BJ (cell line): ENCODE data around the gene ENTPD5. TPM values are rescaled to one million over a fixed set of nuclear protein-coding genes. Genes with fewer than 3 reads are reported as not detected.
A peak's percentile ranks its signal among the peaks of the same experiment; 100 is the strongest.

ENCODE experiments used
- CTCF ChIA-PET: fragments of 350-600 bp; formaldehyde crosslinking; extraction: SDS; loops from one replicate; lab custom pipeline; 2021; ENCODE audit warnings: antibody characterized with exemption, inconsistent platforms; lab: Yijun Ruan, JAX
- POLR2A ChIA-PET: fragments of 300-600 bp; sonication (Branson Sonifier 250); formaldehyde crosslinking; extraction: SDS; loops from one replicate; lab custom pipeline; 2021; ENCODE audit warnings: antibody characterized with exemption; lab: Charles Lee
- DNase-seq: peaks from one replicate; pipeline ENCODE4 v3.0.0-alpha.2; 2011; ENCODE audit warnings: low read depth
- H3K27me3 ChIP-seq: 2 replicates; pipeline ENCODE4 v1.6.0; 2011; ENCODE audit warnings: low read length; ENCODE audit not compliant: control insufficient read depth, insufficient read depth
- H3K36me3 ChIP-seq: 2 replicates; pipeline ENCODE4 v1.5.1; 2011; ENCODE audit warnings: low read length; ENCODE audit not compliant: control insufficient read depth, insufficient read depth
- H3K4me3 ChIP-seq: 2 replicates; pipeline ENCODE4 v1.5.1; 2011; ENCODE audit warnings: low read depth, mild to moderate bottlenecking, control low read depth, low read length
- CTCF ChIP-seq: IDR thresholded peaks from 2 replicates; pipeline ENCODE4 v1.5.1; 2011; ENCODE audit warnings: low read depth, mild to moderate bottlenecking, control low read depth, inconsistent platforms, low read length, moderate library complexity; ENCODE audit not compliant: insufficient read depth
- polyA plus RNA-seq: library from polyadenylated mRNA; depleted of rRNA; stranded (reverse); fragments of >200 nt; gene quantifications from 2 replicates; pipeline ENCODE4 v1.2.3, GENCODE V29; 2011

ENTPD5 gene
- polyA plus RNA-seq, 1 experiment, result 8.9 TPM

GRCh38 chr14:73961192-73961591 lies 57.9 kb downstream of the ENTPD5 start:
- no peak for TF ChIP-seq CTCF
- Histone ChIP-seq H3K27me3 (no peaks in the 10 kb centered on the region), H3K4me3 (no peak overlapping the region), H3K36me3 (peaks cover 22% of the 10 kb centered on the region)
- ChIA-PET CTCF (interaction anchor here (0.6 kb wide), 1 partner anchor 1193 kb away, joined by 3 read pairs; no protein-coding TSS in a partner anchor), POLR2A (no interaction called here)
- DNase-seq, result no peak

- Histone ChIP-seq H3K27me3 (no peaks in the 10 kb centered on the region), H3K36me3 (peaks cover 26% of the 10 kb centered on the region), H3K4me3 (no peak overlapping the region)
- DNase-seq, result no peak
- POLR2A ChIA-PET, result no interaction called here
- no peak for TF ChIP-seq CTCF
- CTCF ChIA-PET, result interaction anchor here (1.0 kb wide), 1 partner anchor 18 kb away, joined by 3 read pairs; no protein-coding TSS in a partner anchor
These were observed 60.5 kb downstream of the ENTPD5 start for GRCh38 chr14:73958591-73958990.

- TF ChIP-seq CTCF, result no peak
- H3K4me3 ChIP-seq, result no peak overlapping the region
- ChIA-PET POLR2A (no interaction called here), CTCF (no interaction called here)
- peaks cover 21% of the 10 kb centered on the region for H3K36me3 ChIP-seq
- H3K27me3 ChIP-seq, result no peaks in the 10 kb centered on the region
- DNase-seq, result no peak
These were observed 63.4 kb downstream of the ENTPD5 start for GRCh38 chr14:73955674-73956073.

- DNase-seq, result no peak
- Histone ChIP-seq H3K4me3 (no peak overlapping the region), H3K36me3 (peaks cover 14% of the 10 kb centered on the region), H3K27me3 (no peaks in the 10 kb centered on the region)
- CTCF ChIA-PET, result no interaction called here
- POLR2A ChIA-PET, result no interaction called here
- TF ChIP-seq CTCF, result no peak
These were observed 65.4 kb downstream of the ENTPD5 start for GRCh38 chr14:73953731-73954130.

GRCh38 chr14:73949752-73950734 lies 69.0 kb downstream of the ENTPD5 start, which contains the start of the genes COQ6 and FAM161B:
Gene COQ6 (plus strand): TSS chr14:73950302. CDS start chr14:73950333, 31 bp downstream.
Gene FAM161B (minus strand): TSS chr14:73950094. CDS start chr14:73950026, 68 bp downstream.
- peak; percentile 85 for DNase-seq
- POLR2A ChIA-PET, result interaction anchor here (0.5 to 0.6 kb wide), 2 partner anchors 16 to 28 kb away, joined by 3 read pairs; no protein-coding TSS in a partner anchor
- TF ChIP-seq CTCF, result no peak

More at GRCh38 chr14:73949752-73950734, 69.0 kb downstream of the ENTPD5 start, which contains the start of the genes COQ6 and FAM161B:
- peaks cover 6% of the 10 kb centered on the region for H3K36me3 ChIP-seq
- H3K4me3 ChIP-seq, result peak within 1 kb of the TSS; percentile 80
- H3K27me3 ChIP-seq, result no peaks in the 10 kb centered on the region
- CTCF ChIA-PET, result no interaction called here
